ENCODE results near the gene BICC1. TPM values are rescaled to one million over a fixed set of nuclear protein-coding genes. Genes with fewer than 3 reads are reported as not detected.

Gene BICC1
- total RNA-seq, 1 donor from 2014 or later, result 0.41 TPM

GRCh38 chr10:58778966-58779365, 266.3 kb downstream of the BICC1 start:
- Histone ChIP-seq H2AFZ (replicated peaks) (no peak overlapping the region), H3K4me2 (no peak overlapping the region), H4K20me1 (ENCODE audit: low read depth) (no peaks in the 10 kb centered on the region), H3K27me3 (no peaks in the 10 kb centered on the region), H3K79me2 (ENCODE audit: low read depth) (no peaks in the 10 kb centered on the region), H3K27ac (no peak overlapping the region), H3K4me3 (no peak overlapping the region), H3F3A (ENCODE audit: low read depth) (no peaks in the 10 kb centered on the region), H3K9me3 (ENCODE audit: low read depth) (no peaks in the 10 kb centered on the region), H3K4me1 (no peaks in the 10 kb centered on the region), H3K36me3 (no peaks in the 10 kb centered on the region), H3K9ac (no peak overlapping the region)
- DNase-seq (ENCODE audit: low spot score), result no peak
- Mint-ChIP-seq H3K27me3 (ENCODE audit: insufficient read depth, low read depth) (no peaks in the 10 kb centered on the region), H3K4me3 (no peak overlapping the region), H3K4me1 (peaks cover 7% of the 10 kb centered on the region), H3K9me3 (no peaks in the 10 kb centered on the region), H3K36me3 (no peaks in the 10 kb centered on the region), H3K27ac (no peak overlapping the region)
- TF ChIP-seq EZH2 (IDR thresholded peaks at IDR 0.05) (no peak), EZH2phosphoT487 (IDR thresholded peaks at IDR 0.05) (no peak), CTCF (IDR thresholded peaks at IDR 0.05) (no peak)

- Mint-ChIP-seq H3K27ac (no peak overlapping the region), H3K27me3 (ENCODE audit: insufficient read depth, low read depth) (no peaks in the 10 kb centered on the region), H3K4me3 (no peak overlapping the region), H3K9me3 (no peaks in the 10 kb centered on the region), H3K4me1 (peaks cover 7% of the 10 kb centered on the region), H3K36me3 (no peaks in the 10 kb centered on the region)
- no peak for DNase-seq (ENCODE audit: low spot score)
- Histone ChIP-seq H3F3A (ENCODE audit: low read depth) (no peaks in the 10 kb centered on the region), H3K4me2 (no peak overlapping the region), H3K4me3 (no peak overlapping the region), H3K9me3 (ENCODE audit: low read depth) (no peaks in the 10 kb centered on the region), H4K20me1 (ENCODE audit: low read depth) (no peaks in the 10 kb centered on the region), H3K4me1 (no peaks in the 10 kb centered on the region), H3K27ac (no peak overlapping the region), H2AFZ (replicated peaks) (no peak overlapping the region), H3K9ac (no peak overlapping the region), H3K79me2 (ENCODE audit: low read depth) (no peaks in the 10 kb centered on the region), H3K36me3 (no peaks in the 10 kb centered on the region), H3K27me3 (no peaks in the 10 kb centered on the region)
- TF ChIP-seq EZH2phosphoT487 (IDR thresholded peaks at IDR 0.05), result no peak
- TF ChIP-seq EZH2 (IDR thresholded peaks at IDR 0.05), result no peak
- no peak for TF ChIP-seq CTCF (IDR thresholded peaks at IDR 0.05)
These were observed 266.9 kb downstream of the BICC1 start for GRCh38 chr10:58779594-58779993.

- Mint-ChIP-seq H3K27ac (no peak overlapping the region), H3K4me1 (peaks cover 7% of the 10 kb centered on the region), H3K4me3 (no peak overlapping the region)
These were observed 267.8 kb downstream of the BICC1 start for GRCh38 chr10:58780476-58780875.

More at GRCh38 chr10:58780476-58780875, 267.8 kb downstream of the BICC1 start:
- Histone ChIP-seq H3K36me3 (no peaks in the 10 kb centered on the region), H3K79me2 (ENCODE audit: low read depth) (no peaks in the 10 kb centered on the region), H3K9ac (no peak overlapping the region), H3K4me3 (no peak overlapping the region), H3K27ac (no peak overlapping the region), H3K4me1 (peaks cover 1% of the 10 kb centered on the region), H2AFZ (replicated peaks) (no peak overlapping the region), H3K27me3 (no peaks in the 10 kb centered on the region), H4K20me1 (ENCODE audit: low read depth) (no peaks in the 10 kb centered on the region), H3K9me3 (ENCODE audit: low read depth) (no peaks in the 10 kb centered on the region), H3K4me2 (no peak overlapping the region), H3F3A (ENCODE audit: low read depth) (no peaks in the 10 kb centered on the region)
- DNase-seq (ENCODE audit: low spot score), result no peak
- TF ChIP-seq CTCF (IDR thresholded peaks at IDR 0.05), result no peak
- no peak for TF ChIP-seq EZH2 (IDR thresholded peaks at IDR 0.05)
- no peak for TF ChIP-seq EZH2phosphoT487 (IDR thresholded peaks at IDR 0.05)
- no peaks in the 10 kb centered on the region for H3K36me3 Mint-ChIP-seq
- H3K9me3 Mint-ChIP-seq, result no peaks in the 10 kb centered on the region
- H3K27me3 Mint-ChIP-seq (ENCODE audit: insufficient read depth, low read depth), result no peaks in the 10 kb centered on the region
